ENCODE data around the gene GAD1.

The GAD1 gene

GRCh38 chr2:170818036-170818751, 1.5 kb downstream of the GAD1 start:
- DNase-seq: peak; percentile 22

- DNase-seq: peak; percentile 17
Measured at GRCh38 chr2:170818752-170819470, 2.2 kb downstream of the GAD1 start.

GRCh38 chr2:170819680-170820664, 3.3 kb downstream of the GAD1 start:
- no peak for DNase-seq

- no peak for DNase-seq
Measured at GRCh38 chr2:170820757-170821530, 4.3 kb downstream of the GAD1 start.

GRCh38 chr2:170821531-170822289, 5.0 kb downstream of the GAD1 start:
- DNase-seq: no peak

GRCh38 chr2:170822290-170823087, 5.8 kb downstream of the GAD1 start:
- no peak for DNase-seq

GRCh38 chr2:170823088-170823897, 6.6 kb downstream of the GAD1 start:
- no peak for DNase-seq

- no peak for DNase-seq
Measured at GRCh38 chr2:170823898-170824215, 7.2 kb downstream of the GAD1 start.

- DNase-seq: peak; percentile 12
Measured at GRCh38 chr2:170824526-170825015, 7.9 kb downstream of the GAD1 start.

GRCh38 chr2:170827841-170828532, 11.3 kb downstream of the GAD1 start:
- no peak for DNase-seq

GRCh38 chr2:170828533-170828916, 11.8 kb downstream of the GAD1 start:
- DNase-seq: no peak

GRCh38 chr2:170829036-170829435, 12.3 kb downstream of the GAD1 start:
- no peak for DNase-seq

GRCh38 chr2:170830166-170830565, 13.5 kb downstream of the GAD1 start:
- no peak for DNase-seq

GRCh38 chr2:170831115-170831514, 14.4 kb downstream of the GAD1 start:
- no peak for DNase-seq

- no peak for DNase-seq
Measured at GRCh38 chr2:170836027-170836426, 19.3 kb downstream of the GAD1 start.

- DNase-seq: no peak
Measured at GRCh38 chr2:170840717-170841210, 24.1 kb downstream of the GAD1 start.

GRCh38 chr2:170842785-170843184, 26.1 kb downstream of the GAD1 start:
- no peak for DNase-seq

- no peak for DNase-seq
Measured at GRCh38 chr2:170843656-170844055, 27.0 kb downstream of the GAD1 start.

GRCh38 chr2:170845343-170845742, 28.7 kb downstream of the GAD1 start:
- DNase-seq: no peak
